ENCODE measurements around the gene LHX3. TPM values are rescaled to one million over a fixed set of nuclear protein-coding genes. Genes with fewer than 3 reads are reported as not detected.
"Not testable (repeated sequence)": the region's sequence is repeated elsewhere in the genome, so short reads cannot be mapped to it uniquely, and the experiment has no call there.

LHX3 gene
- total RNA-seq, 1 donor from 2014 or later = not detected

DNA sequence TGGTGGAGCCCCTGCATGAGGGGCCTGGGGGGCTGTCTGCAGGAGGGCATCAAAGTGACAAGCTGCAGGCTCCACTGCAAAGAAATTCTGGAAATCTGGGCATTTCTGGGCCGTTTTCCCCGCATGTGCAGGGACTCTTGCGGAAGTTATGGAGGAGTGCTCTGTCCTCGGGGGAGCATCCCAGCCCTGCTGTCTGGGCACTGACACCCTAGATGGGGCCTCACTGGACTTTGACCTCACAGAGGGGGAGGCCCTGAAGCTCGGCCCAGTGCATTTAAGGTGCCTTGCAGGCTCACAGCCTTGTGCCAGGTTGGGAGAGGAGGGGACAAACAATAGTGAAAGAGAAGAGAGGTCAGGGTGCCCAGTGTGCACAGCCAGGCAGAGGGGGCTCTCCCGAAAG, 35.4 kb downstream of the LHX3 start:
- no peak for DNase-seq (ENCODE audit: low spot score in 2 of 2)
- no peak for FAIRE-seq

DNA sequence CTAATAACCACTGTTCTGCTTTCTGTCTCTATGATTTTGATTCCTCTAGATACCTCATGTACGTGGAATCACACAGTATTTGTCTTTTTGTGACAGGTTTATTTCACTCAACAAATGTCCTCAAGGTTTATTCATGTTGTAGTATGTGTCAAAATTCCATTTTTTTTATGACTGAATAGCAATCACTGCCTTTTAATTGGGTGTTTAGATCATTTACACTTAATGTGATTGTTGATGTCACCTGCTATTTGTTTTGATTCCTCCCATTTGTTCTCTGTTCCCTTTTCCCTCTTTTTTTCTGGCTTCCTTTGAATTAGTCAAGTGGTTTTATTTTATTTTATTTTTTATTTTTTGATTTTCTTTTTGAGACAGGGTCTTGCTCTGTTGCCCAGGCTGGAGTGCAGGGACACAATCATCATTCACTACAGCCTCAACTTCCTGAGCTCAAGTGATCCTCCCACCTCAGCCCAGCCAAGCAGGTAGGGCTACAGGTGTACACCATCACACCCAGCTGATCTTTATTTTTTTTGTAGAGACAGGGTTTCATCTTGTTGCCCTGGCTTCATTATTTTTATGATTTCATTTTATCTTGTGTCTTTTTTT, 41.6 kb downstream of the LHX3 start:
- no peak for FAIRE-seq
- no peak for DNase-seq (ENCODE audit: low spot score in 2 of 2)

GRCh38 chr9:136160995-136161610, 43.8 kb downstream of the LHX3 start:
- no peak for FAIRE-seq
- DNase-seq (ENCODE audit: low spot score in 2 of 2) = no peak

DNA sequence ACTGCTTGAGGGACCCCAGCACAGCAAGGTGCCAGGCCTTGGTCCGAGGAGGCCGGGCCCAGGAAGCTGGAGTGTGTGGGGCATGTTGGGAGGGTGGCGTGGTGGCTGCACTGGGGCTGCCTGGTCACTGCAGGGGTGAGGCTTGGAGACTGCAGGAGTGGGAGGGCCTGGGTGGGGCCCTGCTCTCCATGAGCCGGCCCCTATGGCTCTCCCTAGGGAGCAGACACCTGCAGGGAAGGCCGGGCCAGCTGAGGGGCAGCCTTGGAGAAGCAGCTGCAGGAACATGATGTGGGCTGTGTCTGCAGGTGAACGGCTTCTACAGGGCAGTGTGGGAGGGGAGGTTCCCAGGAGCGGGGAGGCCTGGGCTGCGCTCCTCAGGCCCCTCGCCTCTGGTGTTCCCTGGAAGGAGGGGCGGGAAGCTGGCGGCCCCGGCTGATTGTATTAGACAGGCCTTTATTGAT, 44.5 kb downstream of the LHX3 start:
- DNase-seq (ENCODE audit: low spot score in 2 of 2) (no peak), FAIRE-seq (no peak)

DNA sequence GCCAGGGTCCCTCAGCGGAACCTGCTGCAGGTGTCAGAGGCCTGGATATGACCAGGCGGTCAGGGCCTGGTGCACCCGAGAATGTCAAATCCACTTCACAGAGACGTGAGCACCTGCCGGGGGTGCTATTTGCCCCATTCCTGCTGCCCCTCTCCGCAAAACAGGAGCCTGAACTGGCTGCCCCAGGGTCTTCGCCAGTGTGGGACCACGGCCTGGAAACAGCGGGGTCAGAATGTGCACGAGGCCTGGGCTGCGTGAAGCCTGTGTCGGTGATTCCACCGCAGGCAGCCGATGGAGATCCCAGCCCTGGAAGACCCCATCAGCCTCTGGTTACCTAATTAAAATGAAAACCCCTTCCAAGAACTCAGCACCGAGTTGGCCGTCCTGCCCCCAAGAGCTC, 45.1 kb downstream of the LHX3 start:
- no peak for FAIRE-seq
- no peak for DNase-seq (ENCODE audit: low spot score in 2 of 2)

DNA sequence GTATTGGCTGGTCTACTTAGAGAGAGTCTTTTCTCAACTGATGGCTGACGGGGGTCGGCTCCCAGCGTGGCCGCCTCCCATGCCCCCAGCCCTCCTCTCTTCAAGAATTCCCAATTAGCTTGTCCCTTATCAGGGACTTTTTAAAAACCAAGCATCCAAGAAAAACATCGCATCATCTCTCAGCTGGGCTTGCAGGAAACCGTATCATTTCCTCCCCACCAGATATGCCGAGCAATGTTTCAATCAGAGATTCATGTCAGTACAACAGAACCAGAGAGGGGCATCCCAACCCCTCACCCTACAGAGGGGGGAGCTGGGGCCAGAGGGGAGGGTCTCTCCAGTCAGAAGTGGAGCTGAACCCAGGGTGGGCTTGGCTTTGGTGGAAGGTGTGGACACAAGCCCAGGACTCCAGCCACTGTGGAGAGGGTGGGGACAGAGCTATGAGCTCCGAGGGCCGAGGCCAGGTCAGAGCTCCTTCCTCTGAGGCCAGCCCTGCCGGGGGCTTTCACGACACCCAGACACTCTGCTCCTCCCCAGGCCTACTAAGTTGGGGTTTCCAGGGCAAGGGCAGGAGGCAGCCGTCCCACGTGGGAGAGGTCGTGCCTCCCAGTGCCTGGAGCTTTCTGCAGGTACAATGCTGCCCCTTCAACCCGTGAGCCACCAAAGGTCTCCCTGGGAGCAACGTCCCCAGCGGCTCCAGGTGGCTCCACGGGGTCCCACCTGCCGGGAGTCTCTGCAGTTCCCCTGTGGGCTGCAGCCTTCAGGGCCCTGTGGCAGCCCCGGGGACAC, 47.3 kb downstream of the LHX3 start:
- FAIRE-seq (no peak), DNase-seq (ENCODE audit: low spot score in 2 of 2) (no peak)

DNA sequence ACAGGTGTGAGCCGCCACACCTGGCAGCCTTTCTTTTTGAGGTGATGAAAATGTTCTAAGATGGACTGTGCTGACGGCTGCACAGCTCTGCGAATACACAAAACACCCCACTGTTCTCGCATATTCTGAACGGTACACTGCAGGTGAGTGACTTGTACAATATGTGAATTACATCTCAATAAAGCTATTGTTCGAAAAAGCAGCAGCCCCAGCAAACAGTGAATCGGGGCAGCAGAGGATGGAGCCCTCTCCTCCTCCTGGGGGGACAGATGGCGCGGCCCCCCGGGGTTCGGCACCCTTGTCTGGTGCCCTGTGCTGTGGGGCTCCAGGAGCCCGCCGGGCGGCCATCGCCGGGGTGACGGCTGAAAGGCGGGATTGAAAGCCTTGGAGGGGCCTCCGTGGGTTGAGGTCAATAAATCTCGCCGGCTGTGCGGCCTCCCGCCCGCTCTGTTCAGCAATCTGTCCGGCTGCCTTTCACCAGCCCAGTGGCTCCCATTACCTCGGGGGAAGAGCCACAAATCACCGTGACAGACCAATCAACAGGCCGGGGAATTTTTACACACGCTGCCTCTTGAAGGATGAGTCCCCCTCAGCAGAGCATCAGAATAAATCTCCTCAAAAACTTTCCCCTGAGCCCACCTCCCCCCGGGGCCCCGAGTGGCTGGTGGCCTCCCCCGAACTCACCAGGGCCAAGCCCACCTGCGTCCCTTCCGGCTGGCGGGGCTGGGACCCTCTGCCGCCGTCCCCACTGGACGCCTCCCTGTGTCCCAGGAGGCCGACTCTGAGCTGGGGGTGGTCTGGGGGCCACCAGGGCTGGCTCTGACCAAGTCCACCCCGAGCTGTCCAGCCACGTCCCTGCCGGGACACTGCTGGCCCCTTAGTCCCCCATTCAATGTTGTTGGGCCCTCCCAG, 48.5 kb downstream of the LHX3 start:
- FAIRE-seq = no peak
- DNase-seq (ENCODE audit: low spot score in 2 of 2) = no peak

GRCh38 chr9:136155576-136155975, 49.4 kb downstream of the LHX3 start:
- DNase-seq (ENCODE audit: low spot score in 2 of 2) = no peak

DNA sequence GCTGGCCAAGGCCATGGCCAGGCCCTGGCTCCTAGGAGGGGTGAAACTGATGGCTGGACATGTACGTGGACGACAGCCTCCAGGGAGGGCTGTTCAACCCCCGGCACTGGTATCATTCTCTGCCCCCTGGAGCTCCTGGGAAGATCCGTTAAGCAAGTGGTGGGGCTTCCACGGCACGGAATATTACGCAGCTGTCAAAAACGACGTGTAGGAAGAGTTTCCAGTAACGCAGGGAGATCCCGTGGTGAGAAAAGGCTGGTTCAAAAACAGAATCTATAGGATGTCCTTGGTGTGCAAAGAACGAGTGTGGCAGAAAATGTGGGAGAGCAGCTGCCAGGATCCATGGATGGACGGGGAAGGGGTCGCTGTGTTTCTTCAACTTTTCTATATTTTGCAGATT, 50.0 kb downstream of the LHX3 start:
- DNase-seq (ENCODE audit: low spot score in 2 of 2) (no peak), FAIRE-seq (no peak)

More at GRCh38 chr9:136155576-136155975, 49.4 kb downstream of the LHX3 start:
- no peak for FAIRE-seq

DNA sequence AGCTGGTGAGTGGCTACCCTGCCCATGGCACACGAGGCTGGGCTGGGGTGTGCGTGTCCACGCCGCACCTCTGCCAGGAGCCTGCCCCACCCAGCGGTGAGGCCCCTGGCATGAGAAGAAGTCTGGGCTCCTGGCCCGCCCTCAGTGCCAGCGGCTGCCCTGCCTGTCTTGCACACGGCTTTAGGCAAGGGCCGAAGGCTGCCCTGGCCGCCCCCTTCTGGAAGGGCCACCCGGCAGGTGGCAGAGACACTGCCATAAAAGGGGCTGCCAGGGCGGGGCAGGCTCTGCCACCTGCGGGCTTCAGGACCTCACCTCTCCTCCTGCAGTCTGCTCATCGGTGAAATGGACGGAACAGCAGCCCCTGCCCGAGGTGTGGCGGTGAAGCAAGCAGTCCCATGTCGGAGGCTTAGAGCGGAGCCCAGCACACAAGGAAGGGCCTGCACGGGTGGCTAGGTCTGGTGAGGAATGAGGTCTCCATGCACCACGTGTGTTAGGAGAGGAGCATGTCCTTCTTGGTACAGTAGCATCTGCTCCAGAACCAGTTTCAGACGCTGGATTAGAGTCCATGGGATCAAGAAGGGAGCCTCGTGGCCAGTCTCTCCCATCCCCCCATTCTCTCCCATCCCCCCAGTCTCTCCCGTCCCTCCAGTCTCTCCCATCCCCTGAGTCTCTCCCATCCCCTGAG, 51.4 kb downstream of the LHX3 start:
- no peak for DNase-seq (ENCODE audit: low spot score in 2 of 2)
- FAIRE-seq = no peak

GRCh38 chr9:136152931-136153330, 52.0 kb downstream of the LHX3 start:
- FAIRE-seq (no peak), DNase-seq (ENCODE audit: low spot score in 2 of 2) (no peak)

- DNase-seq (ENCODE audit: low spot score in 2 of 2) = no peak
- FAIRE-seq = no peak
Observed at GRCh38 chr9:136152543-136152866, 52.4 kb downstream of the LHX3 start.

- FAIRE-seq (no peak), DNase-seq (ENCODE audit: low spot score in 2 of 2) (no peak)
Observed at GRCh38 chr9:136151848-136152542, 52.9 kb downstream of the LHX3 start.

DNA sequence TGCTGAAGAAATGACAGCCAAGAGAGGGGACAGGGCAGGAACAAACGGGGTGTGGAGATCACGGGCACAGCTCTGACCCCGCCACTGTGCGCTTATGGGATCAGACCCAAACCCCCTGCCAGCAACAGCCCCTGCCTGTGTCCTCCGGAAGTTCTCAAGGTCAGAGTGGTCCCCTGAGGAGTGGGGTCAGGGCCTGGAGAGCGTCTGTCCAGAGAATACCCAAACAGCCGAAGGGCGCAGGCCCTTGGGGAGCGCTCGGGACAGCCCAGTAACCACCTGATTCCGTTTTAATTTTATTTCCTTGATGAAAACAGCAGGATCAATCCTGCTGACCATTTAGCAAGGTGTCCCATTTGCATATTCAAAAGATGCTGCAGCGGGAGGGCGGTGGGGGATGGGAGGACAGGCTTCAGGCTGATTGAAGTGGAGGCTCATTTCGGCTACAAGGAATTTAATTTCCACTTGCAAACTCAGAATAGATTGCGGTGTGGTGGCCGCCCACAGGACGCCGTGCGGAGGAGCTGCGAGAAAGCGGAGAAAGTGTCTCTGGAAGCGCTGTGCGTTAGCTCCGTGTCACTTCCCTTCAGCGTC, 53.6 kb downstream of the LHX3 start:
- FAIRE-seq (no peak), DNase-seq (ENCODE audit: low spot score in 2 of 2) (no peak)

GRCh38 chr9:136150664-136151213, 54.2 kb downstream of the LHX3 start:
- DNase-seq (ENCODE audit: low spot score in 2 of 2); FAIRE-seq: not testable (repeated sequence)

DNA sequence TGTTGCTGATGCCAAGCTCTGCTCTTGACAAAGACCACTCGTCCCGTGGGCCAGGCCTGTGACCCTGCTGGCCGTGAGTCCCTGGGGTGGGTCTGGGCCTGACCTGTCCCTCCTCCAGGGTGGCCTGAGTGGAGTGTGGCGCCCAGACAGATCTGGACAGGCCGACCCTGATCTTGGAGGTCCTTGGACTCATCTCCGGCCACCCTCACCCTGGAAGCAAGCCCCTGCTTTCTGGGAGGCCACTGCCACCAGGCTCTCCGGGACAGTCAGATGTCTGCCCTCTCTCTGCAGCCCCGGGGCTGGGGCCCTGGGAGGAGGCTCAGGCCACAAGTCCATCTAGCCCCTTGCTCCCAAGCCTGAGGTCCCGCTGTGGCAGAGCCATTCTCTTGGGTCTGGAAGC, 55.1 kb downstream of the LHX3 start:
- DNase-seq (ENCODE audit: low spot score in 2 of 2) (no peak), FAIRE-seq (no peak)

DNA sequence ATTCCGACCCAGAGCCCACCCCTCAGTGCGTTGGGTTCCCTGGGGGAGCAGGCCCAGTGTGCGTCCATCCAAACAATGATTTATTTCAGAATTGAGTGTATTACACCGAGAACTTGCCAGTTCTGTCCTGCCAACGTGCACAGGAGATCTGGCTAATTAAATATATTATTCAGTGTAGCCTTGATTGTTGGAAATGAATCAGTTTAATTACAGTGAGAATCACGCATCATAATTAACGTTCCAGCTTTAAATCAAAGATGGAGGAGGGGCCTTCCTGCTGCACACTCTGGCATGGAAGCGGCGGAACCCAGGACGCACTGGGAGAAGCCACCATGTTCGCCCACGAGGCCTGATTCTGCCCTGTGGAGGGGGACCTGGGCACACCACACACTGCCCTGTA, 55.6 kb downstream of the LHX3 start:
- DNase-seq (ENCODE audit: low spot score in 2 of 2) (no peak), FAIRE-seq (no peak)

- DNase-seq (ENCODE audit: low spot score in 2 of 2) (no peak), FAIRE-seq (no peak)
Observed at GRCh38 chr9:136148766-136149165, 56.2 kb downstream of the LHX3 start.
